Measurements from ENCODE around the gene GJC1.
A peak's percentile ranks its signal among the peaks of the same experiment; 100 is the strongest.

DNA sequence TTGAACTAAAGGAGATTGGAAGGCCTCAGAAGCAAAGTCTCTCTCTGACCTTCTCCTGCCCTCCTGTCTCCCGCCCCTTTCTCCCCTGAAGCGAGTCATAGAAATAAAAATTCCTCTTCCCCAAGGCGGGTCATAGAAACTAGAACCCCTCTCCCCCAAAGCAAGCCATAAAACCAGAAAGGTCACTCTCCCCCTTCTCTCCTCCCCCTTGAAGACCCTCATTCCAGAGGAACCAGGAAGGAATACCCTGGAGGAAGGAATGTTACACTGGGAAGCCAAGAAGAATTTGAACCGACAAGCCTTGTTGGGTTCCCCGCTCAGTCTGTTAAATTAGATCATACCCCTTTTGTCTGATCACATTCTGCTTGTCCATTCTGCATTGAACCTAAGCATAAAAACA is 2.7 kb upstream of the GJC1 start:
- TF ChIP-seq SUZ12 (IDR thresholded peaks at IDR 0.05; ENCODE audit: low read length) (no peak), TCF12 (IDR thresholded peaks at IDR 0.05; ENCODE audit: low read depth, low read length) (no peak), POLR2A (IDR thresholded peaks at IDR 0.05; ENCODE audit: control extremely low read depth in 1 of 2, low read depth in 2 of 2, low read length in 2 of 2) (no peak)
- TF ChIP-seq, protein P1, sequence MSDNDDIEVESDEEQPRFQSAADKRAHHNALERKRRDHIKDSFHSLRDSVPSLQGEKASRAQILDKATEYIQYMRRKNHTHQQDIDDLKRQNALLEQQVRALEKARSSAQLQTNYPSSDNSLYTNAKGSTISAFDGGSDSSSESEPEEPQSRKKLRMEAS (IDR thresholded peaks at IDR 0.05) = no peak
- TF ChIP-seq, protein P2, sequence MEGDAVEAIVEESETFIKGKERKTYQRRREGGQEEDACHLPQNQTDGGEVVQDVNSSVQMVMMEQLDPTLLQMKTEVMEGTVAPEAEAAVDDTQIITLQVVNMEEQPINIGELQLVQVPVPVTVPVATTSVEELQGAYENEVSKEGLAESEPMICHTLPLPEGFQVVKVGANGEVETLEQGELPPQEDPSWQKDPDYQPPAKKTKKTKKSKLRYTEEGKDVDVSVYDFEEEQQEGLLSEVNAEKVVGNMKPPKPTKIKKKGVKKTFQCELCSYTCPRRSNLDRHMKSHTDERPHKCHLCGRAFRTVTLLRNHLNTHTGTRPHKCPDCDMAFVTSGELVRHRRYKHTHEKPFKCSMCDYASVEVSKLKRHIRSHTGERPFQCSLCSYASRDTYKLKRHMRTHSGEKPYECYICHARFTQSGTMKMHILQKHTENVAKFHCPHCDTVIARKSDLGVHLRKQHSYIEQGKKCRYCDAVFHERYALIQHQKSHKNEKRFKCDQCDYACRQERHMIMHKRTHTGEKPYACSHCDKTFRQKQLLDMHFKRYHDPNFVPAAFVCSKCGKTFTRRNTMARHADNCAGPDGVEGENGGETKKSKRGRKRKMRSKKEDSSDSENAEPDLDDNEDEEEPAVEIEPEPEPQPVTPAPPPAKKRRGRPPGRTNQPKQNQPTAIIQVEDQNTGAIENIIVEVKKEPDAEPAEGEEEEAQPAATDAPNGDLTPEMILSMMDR (IDR thresholded peaks at IDR 0.05; ENCODE audit: control extremely low read depth in 1 of 3, insufficient read depth in 1 of 3, low read depth in 1 of 3, low read length in 3 of 3) = peak in 1 of 3 experiments; percentile 32; a peak in 1 of 4 replicates

Data from H1 (cell line).